GM12801 (cell line): ENCODE measurements around the gene EIF5A.

Source experiments
- CTCF ChIP-seq: IDR thresholded peaks from one replicate; pipeline ENCODE4 v1.5.1; 2011; ENCODE audit warnings: control low read depth; ENCODE audit not compliant: insufficient read length; ENCODE audit errors: extremely low read depth

EIF5A gene

DNA sequence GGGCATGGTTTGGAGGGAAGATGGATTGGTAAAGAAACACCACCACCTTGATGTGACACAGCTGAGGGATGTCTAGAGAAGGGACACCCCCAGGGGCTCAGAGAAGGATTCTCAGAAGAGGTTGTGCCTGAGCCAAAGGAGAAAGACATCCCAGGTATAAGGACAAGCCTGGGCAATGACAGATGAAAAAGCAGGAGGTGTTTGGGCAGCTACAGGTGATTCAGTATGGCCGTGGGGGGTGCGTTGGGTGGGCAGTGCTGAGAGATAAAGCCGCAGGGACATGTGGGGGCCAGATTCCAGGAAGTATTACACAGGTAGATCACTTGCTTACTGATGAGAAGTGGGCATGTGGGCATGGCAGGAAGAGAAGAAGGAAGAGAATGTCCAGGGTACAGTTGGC, 54.5 kb downstream of the EIF5A start:
- no peak for TF ChIP-seq CTCF
